Natural killer cell (primary cell): Measurements from ENCODE around the gene VILL. TPM values are rescaled to one million over a fixed set of nuclear protein-coding genes. Genes with fewer than 3 reads are reported as not detected.
A peak's percentile ranks its signal among the peaks of the same experiment; 100 is the strongest.

Experiments
- ATAC-seq, 3 donors: fragments of 150-1000 bp in 2 of 3; fragments of 200-7000 bp in 1 of 3; cut with Tn5 transposase; 1 replicate in 1 of 3; 2 replicates in 2 of 3; pipeline ENCODE4 v1.10.0; 2021; ENCODE audit warnings: mild to moderate bottlenecking in 2 of 3, moderate library complexity in 2 of 3
- DNase-seq, 2 donors: peaks; one replicate each; pipeline versions ENCODE4 v3.0.0 to v3.0.0-alpha.2; 2013 to 2021; ENCODE audit warnings: mixed read lengths in 1 of 2
- H3K27ac ChIP-seq: one replicate; pipeline ENCODE4 v1.5.1; 2013; ENCODE audit warnings: mild to moderate bottlenecking, low read length
- H3K27me3 ChIP-seq: one replicate; pipeline ENCODE4 v1.6.1; 2013; ENCODE audit warnings: low read length; ENCODE audit not compliant: control insufficient read depth, insufficient read depth
- H3K36me3 ChIP-seq: one replicate; pipeline ENCODE4 v1.6.1; 2013; ENCODE audit warnings: low read length; ENCODE audit not compliant: control insufficient read depth, insufficient read depth
- H3K4me1 ChIP-seq: one replicate; pipeline ENCODE4 v1.6.1; 2013; ENCODE audit warnings: low read length; ENCODE audit not compliant: control insufficient read depth, insufficient read depth
- H3K4me3 ChIP-seq: one replicate; pipeline ENCODE4 v1.5.1; 2013; ENCODE audit warnings: low read length
- H3K9me3 ChIP-seq: one replicate; pipeline ENCODE4 v1.6.1; 2013; ENCODE audit warnings: low read length; ENCODE audit not compliant: control insufficient read depth, insufficient read depth
- H3K27ac Mint-ChIP-seq, 2 donors: one replicate each; pipeline ENCODE4 v1.8.0; 2022; ENCODE audit warnings: mild to moderate bottlenecking in 2 of 2, mixed read lengths in 2 of 2, moderate library complexity in 1 of 2
- H3K27me3 Mint-ChIP-seq, 2 donors: one replicate each; pipeline ENCODE4 v1.8.0; 2022; ENCODE audit warnings: low read depth in 2 of 2, mixed read lengths in 2 of 2
- H3K36me3 Mint-ChIP-seq: one replicate; pipeline ENCODE4 v1.8.0; 2022; ENCODE audit warnings: mixed read lengths
- H3K4me1 Mint-ChIP-seq, 2 donors: one replicate each; pipeline ENCODE4 v1.8.0; 2022; ENCODE audit warnings: mixed read lengths in 2 of 2
- H3K4me3 Mint-ChIP-seq: one replicate; pipeline ENCODE4 v1.8.0; 2022; ENCODE audit warnings: mild to moderate bottlenecking, moderate library complexity, mixed read lengths
- H3K9me3 Mint-ChIP-seq, 2 donors: one replicate each; pipeline ENCODE4 v1.8.0; 2022; ENCODE audit warnings: mixed read lengths in 2 of 2
- CTCF ChIP-seq: fragments of 200-600 bp; IDR thresholded peaks from one replicate; pipeline ENCODE4 v1.8.0; 2022; ENCODE audit warnings: antibody characterized with exemption
- WGBS: methylation state at CpG from one replicate; pipeline ENCODE4 v1.1.7; 2013; ENCODE audit warnings: missing lambda C conversion rate; ENCODE audit not compliant: insufficient coverage; 5-methylcytosine and 5-hydroxymethylcytosine counted together
- intact Hi-C: fragments of 100-400 bp; cut with micrococcal nuclease; formaldehyde crosslinking; loops from one replicate; pipeline ENCODE4 v1.14.2; 2022
- total RNA-seq, 4 donors: library from RNA; stranded (reverse); fragments of 120-200 nt in 1 of 4; gene quantifications; one replicate each; pipeline versions ENCODE4 v1.2.3 to v1.2.4, GENCODE V29; 2013 to 2022

Gene VILL
- total RNA-seq, 3 donors from 2014 or later (not counting 1 experiment from before 2014, with no cell fraction given): 25.6 to 27.8 (median 26.9) TPM

DNA sequence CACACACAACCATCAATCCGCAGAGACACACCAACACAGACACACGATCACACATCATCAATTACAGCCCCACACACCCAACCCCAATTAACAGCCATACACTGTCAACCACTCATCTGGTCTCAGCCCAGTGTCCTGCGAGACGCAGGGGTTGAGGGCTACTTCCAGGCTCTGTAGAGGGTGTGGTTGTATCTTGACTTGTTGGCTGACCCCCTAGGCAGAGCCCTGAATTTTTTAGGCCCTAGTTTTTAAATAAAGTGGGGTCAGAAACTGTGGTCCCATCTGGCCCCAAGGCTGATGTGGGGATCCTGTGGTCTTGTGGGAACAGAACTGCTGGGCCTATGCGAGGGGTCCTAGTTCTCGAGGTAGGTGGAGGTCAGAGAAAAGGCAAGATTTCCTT is 9.2 kb downstream of the VILL start:
- Histone ChIP-seq H3K4me3 (no peak overlapping the region), H3K27me3 (no peaks in the 10 kb centered on the region), H3K9me3 (no peaks in the 10 kb centered on the region), H3K27ac (no peak overlapping the region), H3K36me3 (peaks cover 21% of the 10 kb centered on the region), H3K4me1 (peaks cover 33% of the 10 kb centered on the region)
- TF ChIP-seq CTCF: no peak
- no peak for ATAC-seq
- intact Hi-C loops: no loop called here
- H3K4me3 Mint-ChIP-seq: peak overlapping the region; percentile 62
- no peak for DNase-seq
- peak overlapping the region; percentile 92 to 96 for H3K27ac Mint-ChIP-seq
- no peaks in the 10 kb centered on the region for H3K9me3 Mint-ChIP-seq
- peaks cover 36 to 59% of the 10 kb centered on the region in 2 donors for H3K4me1 Mint-ChIP-seq
- WGBS: 96% methylated on average over 6 of the region's 6 CpGs
- H3K27me3 Mint-ChIP-seq: no peaks in the 10 kb centered on the region
- H3K36me3 Mint-ChIP-seq: no peaks in the 10 kb centered on the region

DNA sequence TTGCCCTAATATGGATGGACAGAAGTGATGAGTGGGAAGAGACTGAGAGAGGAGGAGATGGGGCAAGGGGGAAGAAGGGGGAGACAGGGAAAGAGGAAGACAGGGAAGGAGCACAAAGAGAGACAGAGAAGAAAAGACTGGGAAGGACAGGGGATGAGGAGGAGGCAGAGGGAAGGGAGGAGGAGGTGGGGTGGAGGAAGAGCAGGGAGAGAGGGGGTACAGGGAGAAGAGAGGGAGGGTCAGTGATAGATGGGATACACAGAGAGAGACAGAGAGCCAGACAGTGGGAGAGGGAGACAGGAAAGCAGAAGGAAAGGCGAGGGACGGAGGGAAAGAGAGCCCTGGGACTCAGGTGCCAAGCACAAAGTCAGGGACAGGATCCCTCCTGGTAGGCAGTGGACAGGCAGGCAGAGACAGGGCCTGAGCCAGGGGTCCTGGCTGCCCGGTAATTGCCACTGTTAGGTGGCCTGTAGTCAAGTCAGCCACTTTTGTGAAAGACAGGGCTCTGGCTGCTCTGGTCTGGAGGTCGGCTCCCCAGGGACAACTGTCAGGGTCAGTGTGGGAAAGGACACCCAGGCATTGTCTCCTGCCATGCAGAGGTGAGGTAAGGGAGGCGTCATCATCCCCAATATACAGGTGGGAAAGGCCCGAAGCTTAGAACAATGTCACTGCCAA is 9.8 kb downstream of the VILL start:
- Mint-ChIP-seq H3K4me1 (peaks cover 30 to 59% of the 10 kb centered on the region in 2 donors), H3K27me3 (no peaks in the 10 kb centered on the region), H3K4me3 (no peak overlapping the region), H3K36me3 (no peaks in the 10 kb centered on the region), H3K27ac (peak overlapping the region in 1 of 2 donors; percentile 96), H3K9me3 (no peaks in the 10 kb centered on the region)
- H3K4me1 ChIP-seq: peaks cover 32% of the 10 kb centered on the region
- H3K27ac ChIP-seq: no peak overlapping the region
- no peak overlapping the region for H3K4me3 ChIP-seq
- intact Hi-C loops: no loop called here
- no peaks in the 10 kb centered on the region for H3K27me3 ChIP-seq
- ATAC-seq: no peak
- WGBS: 99% methylated on average over 6 of the region's 6 CpGs
- no peak for TF ChIP-seq CTCF
- H3K9me3 ChIP-seq: no peaks in the 10 kb centered on the region
- DNase-seq: no peak
- H3K36me3 ChIP-seq: peaks cover 21% of the 10 kb centered on the region

DNA sequence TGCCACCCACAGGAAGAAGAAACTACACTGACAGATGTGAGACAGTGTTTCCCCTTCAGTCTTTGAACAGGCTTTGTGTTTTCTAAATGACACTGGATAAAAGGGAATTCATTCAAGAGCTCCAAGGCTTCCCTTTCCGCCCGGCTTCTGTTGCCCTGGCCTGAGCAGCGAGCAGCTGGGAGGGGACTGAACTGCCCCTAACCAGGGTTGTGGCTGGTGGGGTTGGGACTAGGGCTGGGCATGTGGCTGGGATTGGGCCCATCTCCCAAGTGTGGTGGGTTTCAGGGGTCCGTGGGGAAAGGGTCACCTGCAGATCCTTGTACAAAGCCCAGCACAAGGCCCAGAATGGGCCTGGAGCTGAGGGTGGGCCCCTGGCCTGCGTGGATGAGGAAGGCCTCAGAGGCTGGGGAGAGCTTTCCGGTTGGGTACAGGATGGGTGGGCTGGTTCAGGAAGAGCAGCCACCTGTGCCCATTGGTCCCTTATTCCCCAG is 10.4 kb downstream of the VILL start:
- H3K27me3 ChIP-seq: no peaks in the 10 kb centered on the region
- no peak overlapping the region for H3K4me3 ChIP-seq
- ATAC-seq: no peak
- no peak for TF ChIP-seq CTCF
- H3K9me3 ChIP-seq: no peaks in the 10 kb centered on the region
- Mint-ChIP-seq H3K36me3 (no peaks in the 10 kb centered on the region), H3K27me3 (no peaks in the 10 kb centered on the region), H3K9me3 (no peaks in the 10 kb centered on the region), H3K4me1 (peaks cover 25 to 55% of the 10 kb centered on the region in 2 donors), H3K27ac (no peak overlapping the region), H3K4me3 (no peak overlapping the region)
- no peak for DNase-seq
- peaks cover 24% of the 10 kb centered on the region for H3K36me3 ChIP-seq
- no peak overlapping the region for H3K27ac ChIP-seq
- intact Hi-C loops: no loop called here
- WGBS: 95% methylated on average over 6 of the region's 6 CpGs
- peaks cover 26% of the 10 kb centered on the region for H3K4me1 ChIP-seq
